ENCODE measurements around the gene STAG1.

The STAG1 gene

GRCh38 chr3:136547293-136547692, 204.9 kb downstream of the STAG1 start:
- H3K4me2 ChIP-seq (ENCODE audit: low read length): no peak overlapping the region
- peak; percentile 30 for DNase-seq
- no peaks in the 10 kb centered on the region for H3K36me3 ChIP-seq (ENCODE audit: control insufficient read depth, insufficient read depth, low read length)
- no peaks in the 10 kb centered on the region for H3K79me2 ChIP-seq (ENCODE audit: control insufficient read depth, insufficient read depth, low read length)
- no peak overlapping the region for H4K5ac ChIP-seq (ENCODE audit: low read length)
- H3K27ac ChIP-seq (ENCODE audit: low read depth, low read length): no peak overlapping the region
- no peaks in the 10 kb centered on the region for H3K4me1 ChIP-seq (ENCODE audit: control insufficient read depth, low read depth, low read length)
- H2BK5ac ChIP-seq (ENCODE audit: low read length): no peak overlapping the region
- no peak overlapping the region for H2BK120ac ChIP-seq (ENCODE audit: low read depth, low read length)
- no peak overlapping the region for H3K4ac ChIP-seq (ENCODE audit: low read depth, low read length)
- no peaks in the 10 kb centered on the region for H3K79me1 ChIP-seq (ENCODE audit: low read length)
- H2AK5ac ChIP-seq (ENCODE audit: low read length): no peak overlapping the region
- H2BK15ac ChIP-seq (replicated peaks; ENCODE audit: low read depth): no peak overlapping the region
- H3K9ac ChIP-seq (ENCODE audit: low read length): no peak overlapping the region
- H3K56ac ChIP-seq (ENCODE audit: low read length): no peak overlapping the region
- H3K23ac ChIP-seq (ENCODE audit: low read length): no peak overlapping the region
- no peaks in the 10 kb centered on the region for H3K27me3 ChIP-seq (ENCODE audit: insufficient read depth, low read length, poor library complexity)
- H4K8ac ChIP-seq (ENCODE audit: low read depth, low read length): no peak overlapping the region
- H3K4me3 ChIP-seq (ENCODE audit: low read length): no peak overlapping the region
- no peak overlapping the region for H3K18ac ChIP-seq (ENCODE audit: low read length)

GRCh38 chr3:136546720-136547119, 205.5 kb downstream of the STAG1 start:
- Histone ChIP-seq H2AK5ac (ENCODE audit: low read length) (no peak overlapping the region), H3K4me3 (ENCODE audit: low read length) (no peak overlapping the region), H2BK15ac (replicated peaks; ENCODE audit: low read depth) (no peak overlapping the region), H4K5ac (ENCODE audit: low read length) (no peak overlapping the region), H3K4me2 (ENCODE audit: low read length) (no peak overlapping the region), H4K8ac (ENCODE audit: low read depth, low read length) (no peak overlapping the region), H3K4ac (ENCODE audit: low read depth, low read length) (no peak overlapping the region), H3K27me3 (ENCODE audit: insufficient read depth, low read length, poor library complexity) (no peaks in the 10 kb centered on the region), H3K18ac (ENCODE audit: low read length) (no peak overlapping the region), H3K36me3 (ENCODE audit: control insufficient read depth, insufficient read depth, low read length) (no peaks in the 10 kb centered on the region), H3K79me2 (ENCODE audit: control insufficient read depth, insufficient read depth, low read length) (no peaks in the 10 kb centered on the region), H3K9ac (ENCODE audit: low read length) (no peak overlapping the region), H3K4me1 (ENCODE audit: control insufficient read depth, low read depth, low read length) (no peaks in the 10 kb centered on the region), H3K79me1 (ENCODE audit: low read length) (no peaks in the 10 kb centered on the region), H2BK5ac (ENCODE audit: low read length) (no peak overlapping the region), H2BK120ac (ENCODE audit: low read depth, low read length) (no peak overlapping the region), H3K56ac (ENCODE audit: low read length) (no peak overlapping the region), H3K23ac (ENCODE audit: low read length) (no peak overlapping the region), H3K27ac (ENCODE audit: low read depth, low read length) (no peak overlapping the region)
- DNase-seq: peak; percentile 61

DNA sequence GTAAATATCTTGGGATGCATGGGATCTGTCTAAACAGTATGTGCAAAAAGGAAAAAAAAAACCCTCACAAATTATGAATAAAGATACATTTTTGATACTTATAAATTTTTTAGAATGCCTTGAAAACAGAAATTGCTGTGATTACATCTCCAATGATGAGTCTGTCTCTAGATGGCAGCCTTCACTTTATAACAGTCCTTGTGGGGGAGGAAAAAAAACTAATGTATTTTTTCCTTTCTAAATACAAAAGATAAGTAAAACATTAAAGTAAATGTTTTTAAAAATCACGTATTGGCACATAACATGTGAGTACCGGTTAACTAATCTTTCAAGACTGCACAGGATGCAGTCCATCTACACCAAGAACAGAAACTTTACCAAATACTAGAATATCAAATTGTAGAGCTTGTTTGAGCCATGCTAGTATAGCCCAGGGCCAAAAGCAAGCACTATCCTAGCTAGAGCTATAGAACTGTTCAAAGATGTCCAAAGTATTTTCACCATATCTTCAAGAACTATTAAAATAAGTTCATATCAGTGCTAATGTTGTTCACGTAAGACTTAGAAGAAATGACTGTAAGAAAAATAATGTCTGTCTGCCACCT, 206.4 kb downstream of the STAG1 start:
- Histone ChIP-seq H3K27ac (ENCODE audit: low read depth, low read length) (no peak overlapping the region), H2BK5ac (ENCODE audit: low read length) (no peak overlapping the region), H3K56ac (ENCODE audit: low read length) (no peak overlapping the region), H3K23ac (ENCODE audit: low read length) (no peak overlapping the region), H3K27me3 (ENCODE audit: insufficient read depth, low read length, poor library complexity) (no peaks in the 10 kb centered on the region), H3K4ac (ENCODE audit: low read depth, low read length) (no peak overlapping the region), H2BK120ac (ENCODE audit: low read depth, low read length) (no peak overlapping the region), H3K9ac (ENCODE audit: low read length) (no peak overlapping the region), H2AK5ac (ENCODE audit: low read length) (no peak overlapping the region), H3K36me3 (ENCODE audit: control insufficient read depth, insufficient read depth, low read length) (no peaks in the 10 kb centered on the region), H3K18ac (ENCODE audit: low read length) (no peak overlapping the region), H3K4me2 (ENCODE audit: low read length) (no peak overlapping the region), H2BK15ac (replicated peaks; ENCODE audit: low read depth) (no peak overlapping the region), H3K79me1 (ENCODE audit: low read length) (no peaks in the 10 kb centered on the region), H4K8ac (ENCODE audit: low read depth, low read length) (no peak overlapping the region), H3K79me2 (ENCODE audit: control insufficient read depth, insufficient read depth, low read length) (no peaks in the 10 kb centered on the region), H3K4me1 (ENCODE audit: control insufficient read depth, low read depth, low read length) (no peaks in the 10 kb centered on the region), H4K5ac (ENCODE audit: low read length) (no peak overlapping the region), H3K4me3 (ENCODE audit: low read length) (no peak overlapping the region)
- no CpG with 5 or more reads among the region's 3 CpGs for WGBS (ENCODE audit: extremely low coverage, insufficient coverage, low lambda C conversion rate)
- DNase-seq: peak; percentile 13

DNA sequence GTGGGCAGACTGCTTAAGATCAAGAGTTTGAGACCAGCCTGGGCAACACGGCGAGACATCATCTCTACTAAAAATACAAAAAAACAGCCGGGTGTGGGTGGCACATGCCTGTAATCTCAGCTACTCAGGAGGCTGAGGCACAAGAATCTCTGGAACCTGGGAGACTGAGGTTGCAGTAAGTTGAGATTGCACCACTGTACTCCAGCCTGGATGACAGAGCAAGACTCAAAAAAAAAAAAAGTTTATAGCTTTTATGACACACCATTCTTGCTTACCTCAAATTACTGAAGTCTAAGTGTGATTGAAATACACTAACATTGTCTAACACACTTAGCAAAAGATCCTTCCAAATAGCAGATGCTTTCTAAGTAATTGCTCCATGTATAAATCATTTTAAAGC, 207.6 kb downstream of the STAG1 start:
- no peak overlapping the region for H3K27ac ChIP-seq (ENCODE audit: low read depth, low read length)
- H2BK120ac ChIP-seq (ENCODE audit: low read depth, low read length): no peak overlapping the region
- H3K4ac ChIP-seq (ENCODE audit: low read depth, low read length): no peak overlapping the region
- no peak overlapping the region for H3K56ac ChIP-seq (ENCODE audit: low read length)
- no peaks in the 10 kb centered on the region for H3K79me1 ChIP-seq (ENCODE audit: low read length)
- H3K9ac ChIP-seq (ENCODE audit: low read length): no peak overlapping the region
- H2AK5ac ChIP-seq (ENCODE audit: low read length): no peak overlapping the region
- DNase-seq: no peak
- H3K4me3 ChIP-seq (ENCODE audit: low read length): no peak overlapping the region
- H4K8ac ChIP-seq (ENCODE audit: low read depth, low read length): no peak overlapping the region
- no peak overlapping the region for H3K23ac ChIP-seq (ENCODE audit: low read length)
- H4K5ac ChIP-seq (ENCODE audit: low read length): no peak overlapping the region
- H3K27me3 ChIP-seq (ENCODE audit: insufficient read depth, low read length, poor library complexity): no peaks in the 10 kb centered on the region
- no peaks in the 10 kb centered on the region for H3K36me3 ChIP-seq (ENCODE audit: control insufficient read depth, insufficient read depth, low read length)
- no peaks in the 10 kb centered on the region for H3K79me2 ChIP-seq (ENCODE audit: control insufficient read depth, insufficient read depth, low read length)
- no peak overlapping the region for H2BK15ac ChIP-seq (replicated peaks; ENCODE audit: low read depth)
- WGBS (ENCODE audit: extremely low coverage, insufficient coverage, low lambda C conversion rate): no CpG with 5 or more reads among the region's 3 CpGs
- no peak overlapping the region for H2BK5ac ChIP-seq (ENCODE audit: low read length)
- no peak overlapping the region for H3K18ac ChIP-seq (ENCODE audit: low read length)
- H3K4me2 ChIP-seq (ENCODE audit: low read length): no peak overlapping the region
- H3K4me1 ChIP-seq (ENCODE audit: control insufficient read depth, low read depth, low read length): no peaks in the 10 kb centered on the region

GRCh38 chr3:136543385-136543784, 208.8 kb downstream of the STAG1 start:
- no peak overlapping the region for H3K18ac ChIP-seq (ENCODE audit: low read length)
- H3K27ac ChIP-seq (ENCODE audit: low read depth, low read length): no peak overlapping the region
- no peaks in the 10 kb centered on the region for H3K79me1 ChIP-seq (ENCODE audit: low read length)
- no peak overlapping the region for H3K9ac ChIP-seq (ENCODE audit: low read length)
- no peaks in the 10 kb centered on the region for H3K79me2 ChIP-seq (ENCODE audit: control insufficient read depth, insufficient read depth, low read length)
- no peak overlapping the region for H2BK15ac ChIP-seq (replicated peaks; ENCODE audit: low read depth)
- WGBS (ENCODE audit: extremely low coverage, insufficient coverage, low lambda C conversion rate): no CpG with 5 or more reads among the region's 4 CpGs
- H3K27me3 ChIP-seq (ENCODE audit: insufficient read depth, low read length, poor library complexity): no peaks in the 10 kb centered on the region
- no peak overlapping the region for H4K8ac ChIP-seq (ENCODE audit: low read depth, low read length)
- H3K36me3 ChIP-seq (ENCODE audit: control insufficient read depth, insufficient read depth, low read length): no peaks in the 10 kb centered on the region
- DNase-seq: no peak
- H3K56ac ChIP-seq (ENCODE audit: low read length): no peak overlapping the region
- H2BK120ac ChIP-seq (ENCODE audit: low read depth, low read length): no peak overlapping the region
- no peaks in the 10 kb centered on the region for H3K4me1 ChIP-seq (ENCODE audit: control insufficient read depth, low read depth, low read length)
- H2BK5ac ChIP-seq (ENCODE audit: low read length): no peak overlapping the region
- no peak overlapping the region for H4K5ac ChIP-seq (ENCODE audit: low read length)
- H3K23ac ChIP-seq (ENCODE audit: low read length): no peak overlapping the region
- no peak overlapping the region for H3K4me3 ChIP-seq (ENCODE audit: low read length)
- no peak overlapping the region for H3K4ac ChIP-seq (ENCODE audit: low read depth, low read length)
- H3K4me2 ChIP-seq (ENCODE audit: low read length): no peak overlapping the region
- no peak overlapping the region for H2AK5ac ChIP-seq (ENCODE audit: low read length)

- no peak overlapping the region for H4K5ac ChIP-seq (ENCODE audit: low read length)
- no peak overlapping the region for H3K4me3 ChIP-seq (ENCODE audit: low read length)
- H3K9ac ChIP-seq (ENCODE audit: low read length): no peak overlapping the region
- no peak overlapping the region for H3K4ac ChIP-seq (ENCODE audit: low read depth, low read length)
- no peak overlapping the region for H4K8ac ChIP-seq (ENCODE audit: low read depth, low read length)
- no peak overlapping the region for H3K27ac ChIP-seq (ENCODE audit: low read depth, low read length)
- no peak overlapping the region for H2AK5ac ChIP-seq (ENCODE audit: low read length)
- no peaks in the 10 kb centered on the region for H3K36me3 ChIP-seq (ENCODE audit: control insufficient read depth, insufficient read depth, low read length)
- H3K79me1 ChIP-seq (ENCODE audit: low read length): no peaks in the 10 kb centered on the region
- no peaks in the 10 kb centered on the region for H3K4me1 ChIP-seq (ENCODE audit: control insufficient read depth, low read depth, low read length)
- H3K79me2 ChIP-seq (ENCODE audit: control insufficient read depth, insufficient read depth, low read length): no peaks in the 10 kb centered on the region
- no peak for DNase-seq
- H3K56ac ChIP-seq (ENCODE audit: low read length): no peak overlapping the region
- H2BK5ac ChIP-seq (ENCODE audit: low read length): no peak overlapping the region
- H3K4me2 ChIP-seq (ENCODE audit: low read length): no peak overlapping the region
- no peaks in the 10 kb centered on the region for H3K27me3 ChIP-seq (ENCODE audit: insufficient read depth, low read length, poor library complexity)
- no peak overlapping the region for H3K23ac ChIP-seq (ENCODE audit: low read length)
- H2BK120ac ChIP-seq (ENCODE audit: low read depth, low read length): no peak overlapping the region
- no CpG with 5 or more reads among the region's 3 CpGs for WGBS (ENCODE audit: extremely low coverage, insufficient coverage, low lambda C conversion rate)
- H2BK15ac ChIP-seq (replicated peaks; ENCODE audit: low read depth): no peak overlapping the region
- no peak overlapping the region for H3K18ac ChIP-seq (ENCODE audit: low read length)
Observed at GRCh38 chr3:136535906-136536305, 216.3 kb downstream of the STAG1 start.
